ENCODE results near the gene PAK1. TPM values are rescaled to one million over a fixed set of nuclear protein-coding genes. Genes with fewer than 3 reads are reported as not detected.
A peak's percentile ranks its signal among the peaks of the same experiment; 100 is the strongest.

PAK1 gene
- total and polyA plus RNA-seq, 9 of the 15 experiments (the other 6 are each of a cell fraction or from before 2014, with no cell fraction given) = 0.52 to 11.7 (median 1.9) TPM

- H2AFZ ChIP-seq (ENCODE audit: low read depth, low read length) = no peak overlapping the region
- no peak for DNase-seq (ENCODE audit: extremely low read depth in 1 of 4, low spot score in 3 of 4)
- no peaks in the 10 kb centered on the region for H3K79me2 ChIP-seq (ENCODE audit: control insufficient read depth, insufficient read depth, low read length)
- no peak for FAIRE-seq
- no peaks in the 10 kb centered on the region for H3K36me3 ChIP-seq (ENCODE audit: control insufficient read depth, insufficient read depth, low read length)
- WGBS (ENCODE audit: insufficient coverage, low coverage, missing lambda C conversion rate) = 0% methylated on average over 1 of the region's 1 CpG
- intact Hi-C loops (cut with micrococcal nuclease) (no loop called here), in situ Hi-C loops (cut with MboI) (no loop called here)
- no peak overlapping the region for H3K4me3 ChIP-seq
- H3K9me1 ChIP-seq (ENCODE audit: control insufficient read depth, insufficient read depth, low read length) = no peaks in the 10 kb centered on the region
- TF ChIP-seq PURB (CRISPR knock-in tag; IDR thresholded peaks at IDR 0.05; ENCODE audit: low read depth) (no peak), BCLAF1 (IDR thresholded peaks at IDR 0.05; ENCODE audit: borderline replicate concordance in 1 of 2, control insufficient read depth in 1 of 2, low read depth in 2 of 2, low read length in 1 of 2) (no peak), RBM25 (IDR thresholded peaks at IDR 0.05; ENCODE audit: low read depth, low read length, severe bottlenecking) (peak; percentile 84), CHD1 (IDR thresholded peaks at IDR 0.05; ENCODE audit: low read length) (no peak), BCOR (IDR thresholded peaks at IDR 0.05) (peak; percentile 40; the same call in 1 of the 2 replicates), PPARD (CRISPR knock-in tag; IDR thresholded peaks at IDR 0.05) (no peak)
- ATAC-seq = no peak
- CTCF ChIA-PET (ENCODE audit: low intra/inter-chr PET ratio) = no interaction called here
- no peaks in the 10 kb centered on the region for H3K9me3 ChIP-seq (replicated peaks; ENCODE audit: control insufficient read depth, insufficient read depth, low read depth, low read length)
- POLR2A ChIA-PET = no interaction called here
- no peaks in the 10 kb centered on the region; the same call in 1 of the 2 replicates for H4K20me1 ChIP-seq (replicated peaks; ENCODE audit: control insufficient read depth, insufficient read depth, low read length)
- no peak overlapping the region for H3K9ac ChIP-seq (ENCODE audit: insufficient read depth in 1 of 2, low read depth in 2 of 2, low read length in 2 of 2)
- no TSS peak for BruUV-seq (replicated peaks)
- H3K4me2 ChIP-seq (ENCODE audit: insufficient read depth, low read length) = no peak overlapping the region
- no peaks in the 10 kb centered on the region for H3K4me1 ChIP-seq (replicated peaks in 1 of 2; ENCODE audit: control insufficient read depth in 2 of 2, insufficient read depth in 2 of 2, low read length in 2 of 2)
- H3K27ac ChIP-seq (ENCODE audit: extremely low read depth, low read depth, low read length) = no peak overlapping the region
- peaks cover 3 to 17% of the 10 kb centered on the region in 2 experiments; a peak in 3 of 5 replicates for H3K27me3 ChIP-seq (ENCODE audit: control insufficient read depth in 2 of 2, insufficient read depth in 2 of 2, low read length in 2 of 2)
Observed at GRCh38 chr11:77497368-77497767, 23.5 kb upstream of the PAK1 start.
